Hepatocyte (in vitro differentiated cells): Measurements from ENCODE around the gene PAWR.

Experiments used
- EZH2 ChIP-seq: fragments of 200-600 bp; sonication (generic); IDR thresholded peaks from 2 replicates; pipeline ENCODE4 v1.6.1; 2016; ENCODE audit warnings: antibody characterized with exemption, mild to moderate bottlenecking, borderline replicate concordance
- EZH2phosphoT487 ChIP-seq: fragments of 200-600 bp; sonication (generic); IDR thresholded peaks from one replicate; pipeline ENCODE4 v1.6.1; 2018; ENCODE audit warnings: antibody characterized with exemption, mild to moderate bottlenecking, low read depth, moderate library complexity; ENCODE audit not compliant: unreplicated experiment, severe bottlenecking
- TF ChIP-seq, protein P1 (sequence below): fragments of 200-600 bp; sonication (generic); IDR thresholded peaks from 2 replicates; pipeline ENCODE4 v1.5.1; 2016; ENCODE audit warnings: antibody characterized with exemption, mild to moderate bottlenecking; ENCODE audit not compliant: poor library complexity

DNA sequence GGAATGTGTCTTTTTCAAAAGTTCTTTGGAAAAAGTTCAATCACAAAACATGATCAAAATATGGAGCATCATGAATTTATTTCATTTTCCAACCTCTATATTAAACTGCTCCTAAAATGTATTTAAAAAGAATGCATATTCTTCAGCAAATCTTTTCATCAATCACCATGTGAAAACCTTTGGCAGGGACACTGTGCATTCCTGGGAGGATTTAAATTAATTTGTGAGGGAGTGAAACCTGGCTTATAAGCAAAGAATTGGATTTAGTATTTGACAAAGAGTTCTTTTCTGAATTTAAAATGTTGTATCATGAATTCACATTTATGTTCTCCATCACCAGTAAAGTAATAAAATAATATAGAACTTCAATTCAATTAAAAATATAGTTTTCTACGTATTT, 38.2 kb downstream of the PAWR start:
- TF ChIP-seq, protein P1, sequence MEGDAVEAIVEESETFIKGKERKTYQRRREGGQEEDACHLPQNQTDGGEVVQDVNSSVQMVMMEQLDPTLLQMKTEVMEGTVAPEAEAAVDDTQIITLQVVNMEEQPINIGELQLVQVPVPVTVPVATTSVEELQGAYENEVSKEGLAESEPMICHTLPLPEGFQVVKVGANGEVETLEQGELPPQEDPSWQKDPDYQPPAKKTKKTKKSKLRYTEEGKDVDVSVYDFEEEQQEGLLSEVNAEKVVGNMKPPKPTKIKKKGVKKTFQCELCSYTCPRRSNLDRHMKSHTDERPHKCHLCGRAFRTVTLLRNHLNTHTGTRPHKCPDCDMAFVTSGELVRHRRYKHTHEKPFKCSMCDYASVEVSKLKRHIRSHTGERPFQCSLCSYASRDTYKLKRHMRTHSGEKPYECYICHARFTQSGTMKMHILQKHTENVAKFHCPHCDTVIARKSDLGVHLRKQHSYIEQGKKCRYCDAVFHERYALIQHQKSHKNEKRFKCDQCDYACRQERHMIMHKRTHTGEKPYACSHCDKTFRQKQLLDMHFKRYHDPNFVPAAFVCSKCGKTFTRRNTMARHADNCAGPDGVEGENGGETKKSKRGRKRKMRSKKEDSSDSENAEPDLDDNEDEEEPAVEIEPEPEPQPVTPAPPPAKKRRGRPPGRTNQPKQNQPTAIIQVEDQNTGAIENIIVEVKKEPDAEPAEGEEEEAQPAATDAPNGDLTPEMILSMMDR: no peak
- TF ChIP-seq EZH2 (no peak), EZH2phosphoT487 (no peak)
